HG02642 (cell line): ENCODE results near the gene TGFB1.
"Not testable (repeated sequence)": the region's sequence is repeated elsewhere in the genome, so short reads cannot be mapped to it uniquely, and the experiment has no call there.

ENCODE experiments used
- ATAC-seq: cut with Tn5 transposase; IDR thresholded peaks from one replicate; pipeline ENCODE4 v1.9.1; 2021; ENCODE audit warnings: mild to moderate bottlenecking; ENCODE audit not compliant: unreplicated experiment, poor library complexity

TGFB1 gene

GRCh38 chr19:41350735-41351338, 2.9 kb downstream of the TGFB1 start:
- no peak for ATAC-seq

GRCh38 chr19:41346916-41347315, 6.8 kb downstream of the TGFB1 start:
- ATAC-seq = not testable (repeated sequence)

- no peak for ATAC-seq
Measured at GRCh38 chr19:41344162-41344561, 9.6 kb downstream of the TGFB1 start.

- ATAC-seq = no peak
Measured at GRCh38 chr19:41341669-41342490, 11.8 kb downstream of the TGFB1 start.

- no peak for ATAC-seq
Measured at GRCh38 chr19:41339936-41340335, 13.8 kb downstream of the TGFB1 start.

- no peak for ATAC-seq
Measured at GRCh38 chr19:41335467-41335866, 18.3 kb downstream of the TGFB1 start.

GRCh38 chr19:41334793-41335192, 18.9 kb downstream of the TGFB1 start:
- ATAC-seq = no peak

GRCh38 chr19:41332468-41332867, 21.3 kb downstream of the TGFB1 start:
- ATAC-seq = no peak

GRCh38 chr19:41332000-41332399, 21.7 kb downstream of the TGFB1 start:
- ATAC-seq = no peak

- no peak for ATAC-seq
Measured at GRCh38 chr19:41330946-41331678, 22.6 kb downstream of the TGFB1 start.

- ATAC-seq = no peak
Measured at GRCh38 chr19:41330481-41330880, 23.2 kb downstream of the TGFB1 start.

- ATAC-seq = peak; percentile 0
Measured at GRCh38 chr19:41328842-41329225, 24.9 kb downstream of the TGFB1 start.

- ATAC-seq = peak; percentile 8
Measured at GRCh38 chr19:41328157-41328841, 25.4 kb downstream of the TGFB1 start.

GRCh38 chr19:41327576-41328156, 26.1 kb downstream of the TGFB1 start:
- peak; percentile 62 for ATAC-seq

GRCh38 chr19:41327076-41327575, 26.6 kb downstream of the TGFB1 start:
- ATAC-seq = no peak

- ATAC-seq = no peak
Measured at GRCh38 chr19:41325947-41326706, 27.6 kb downstream of the TGFB1 start.

GRCh38 chr19:41325640-41325946, 28.1 kb downstream of the TGFB1 start:
- ATAC-seq = no peak

- ATAC-seq = no peak
Measured at GRCh38 chr19:41324921-41325639, 28.6 kb downstream of the TGFB1 start.

GRCh38 chr19:41324231-41324702, 29.5 kb downstream of the TGFB1 start:
- no peak for ATAC-seq
